CD4-positive, alpha-beta T cell (primary cell): Measurements from ENCODE around the gene CENPT. TPM values are rescaled to one million over a fixed set of nuclear protein-coding genes. Genes with fewer than 3 reads are reported as not detected.

Experiments
- ATAC-seq: fragments of 200-7000 bp; cut with Tn5 transposase; one replicate; pipeline ENCODE4 v1.10.0; 2022; ENCODE audit warnings: mild to moderate bottlenecking; ENCODE audit not compliant: poor library complexity
- CTCF ChIA-PET: fragments of 350-600 bp; sonication (Branson Sonifier 250); formaldehyde crosslinking; loops from one replicate; lab custom pipeline; 2021; ENCODE audit warnings: antibody characterized with exemption, inconsistent platforms; lab: Charles Lee
- POLR2A ChIA-PET: fragments of 350-600 bp; sonication (Branson Sonifier 250); formaldehyde crosslinking; loops from one replicate; lab custom pipeline; 2021; ENCODE audit warnings: antibody characterized with exemption, inconsistent platforms; lab: Charles Lee
- DNase-seq, 14 experiments: peaks; one replicate each; pipeline ENCODE4 v3.0.0-alpha.2; 2013 to 2020; ENCODE audit warnings: mixed read lengths in 2 of 14
- H3K27ac ChIP-seq, 2 donors: one replicate each; pipeline versions ENCODE4 v1.5.1 to v1.7.0; 2013; ENCODE audit warnings: low read length in 2 of 2, low read depth in 1 of 2, mild to moderate bottlenecking in 1 of 2
- H3K27me3 ChIP-seq, 2 experiments: 1 replicate in 1 of 2; 2 replicates in 1 of 2; pipeline versions ENCODE4 v1.6.1 to v1.7.0; 2013; ENCODE audit warnings: low read length in 2 of 2, control low read depth in 1 of 2, mild to moderate bottlenecking in 1 of 2, moderate library complexity in 1 of 2; ENCODE audit not compliant: insufficient read depth in 2 of 2, control insufficient read depth in 1 of 2
- H3K36me3 ChIP-seq: one replicate; pipeline ENCODE4 v1.6.1; 2013; ENCODE audit warnings: low read length, control low read depth; ENCODE audit not compliant: insufficient read depth
- H3K4me1 ChIP-seq: one replicate; pipeline ENCODE4 v1.6.1; 2013; ENCODE audit warnings: low read length, control low read depth; ENCODE audit not compliant: insufficient read depth
- H3K4me3 ChIP-seq: one replicate; pipeline ENCODE4 v1.5.1; 2013; ENCODE audit warnings: mild to moderate bottlenecking, low read length, moderate library complexity
- H3K9me3 ChIP-seq, 2 experiments: 1 replicate in 1 of 2; 2 replicates in 1 of 2; pipeline versions ENCODE4 v1.6.1 to v1.7.0; 2013; ENCODE audit warnings: low read length in 2 of 2, mild to moderate bottlenecking in 2 of 2, control low read depth in 1 of 2, moderate library complexity in 1 of 2; ENCODE audit not compliant: control insufficient read depth in 1 of 2, insufficient read depth in 1 of 2
- H3K27ac Mint-ChIP-seq: one replicate; pipeline ENCODE4 v1.8.0; 2020; ENCODE audit warnings: mixed read lengths
- H3K27me3 Mint-ChIP-seq: one replicate; pipeline ENCODE4 v1.8.0; 2021; ENCODE audit warnings: mixed read lengths
- H3K36me3 Mint-ChIP-seq: one replicate; pipeline ENCODE4 v1.8.0; 2021; ENCODE audit warnings: low read depth, mixed read lengths
- H3K4me1 Mint-ChIP-seq: one replicate; pipeline ENCODE4 v1.8.0; 2021; ENCODE audit warnings: low read depth, mixed read lengths
- H3K4me3 Mint-ChIP-seq: one replicate; pipeline ENCODE4 v1.8.0; 2020; ENCODE audit warnings: mild to moderate bottlenecking, mixed read lengths
- H3K9me3 Mint-ChIP-seq: one replicate; pipeline ENCODE4 v1.8.0; 2020; ENCODE audit warnings: mixed read lengths
- CTCF ChIP-seq: fragments of 200-600 bp; IDR thresholded peaks from one replicate; pipeline ENCODE4 v1.8.0; 2022; ENCODE audit warnings: antibody characterized with exemption, mild to moderate bottlenecking
- intact Hi-C, 2 experiments: fragments of 100-400 bp; cut with DNase I in 1 of 2; cut with micrococcal nuclease in 1 of 2; formaldehyde crosslinking; loops; one replicate each; pipeline versions ENCODE4 v1.15.1 to v1.9.0; 2023 to 2025; cut with DNase I, micrococcal nuclease
- total RNA-seq, 174 experiments: library from RNA in 2 of 174; stranded (reverse) in 2 of 174; gene quantifications; one replicate each; pipeline ENCODE4 v1.2.3 and lab custom pipeline; 2021 to 2026

CENPT gene
- total RNA-seq, 2 experiments from 2014 or later: 77.5 to 84.1 TPM

GRCh38 chr16:67888331-67888730, 40.8 kb upstream of the CENPT start:
- Mint-ChIP-seq H3K36me3 (peaks cover 34% of the 10 kb centered on the region), H3K4me3 (no peak overlapping the region), H3K9me3 (no peaks in the 10 kb centered on the region), H3K4me1 (peaks cover 8% of the 10 kb centered on the region), H3K27ac (no peak overlapping the region), H3K27me3 (no peaks in the 10 kb centered on the region)
- CTCF ChIA-PET: interaction anchor here (1.0 to 2.4 kb wide), 2 partner anchors 72 kb away, joined by 4 to 6 read pairs; no protein-coding TSS in a partner anchor
- DNase-seq (no peak), ATAC-seq (no peak)
- Histone ChIP-seq H3K27ac (no peak overlapping the region), H3K36me3 (peaks cover 28% of the 10 kb centered on the region), H3K4me3 (no peak overlapping the region), H3K4me1 (peaks cover under 1% of the 10 kb centered on the region), H3K9me3 (no peaks in the 10 kb centered on the region), H3K27me3 (no peaks in the 10 kb centered on the region)
- no peak for TF ChIP-seq CTCF
- POLR2A ChIA-PET: no interaction called here
- intact Hi-C loops: no loop called here

- no peaks in the 10 kb centered on the region for H3K9me3 Mint-ChIP-seq
- Histone ChIP-seq H3K4me3 (no peak overlapping the region), H3K9me3 (no peaks in the 10 kb centered on the region), H3K27me3 (no peaks in the 10 kb centered on the region), H3K27ac (no peak overlapping the region), H3K36me3 (peaks cover 48% of the 10 kb centered on the region), H3K4me1 (no peaks in the 10 kb centered on the region)
- peaks cover 48% of the 10 kb centered on the region for H3K36me3 Mint-ChIP-seq
- no peak overlapping the region for H3K4me3 Mint-ChIP-seq
- H3K27ac Mint-ChIP-seq: no peak overlapping the region
- intact Hi-C loops: no loop called here
- no peaks in the 10 kb centered on the region for H3K27me3 Mint-ChIP-seq
- TF ChIP-seq CTCF: no peak
- H3K4me1 Mint-ChIP-seq: no peaks in the 10 kb centered on the region
- DNase-seq: no peak
- POLR2A ChIA-PET: interaction anchor here (0.9 to 1.4 kb wide), 3 partner anchors 10 to 97 kb away, joined by 3 to 4 read pairs (median 4); no protein-coding TSS in a partner anchor
- CTCF ChIA-PET: interaction anchor here (1.2 kb wide), 1 partner anchor 70 kb away, joined by 5 read pairs; no protein-coding TSS in a partner anchor
- ATAC-seq: no peak
Observed at GRCh38 chr16:67886387-67886786, 38.9 kb upstream of the CENPT start.

GRCh38 chr16:67885976-67886375, 38.5 kb upstream of the CENPT start:
- intact Hi-C loops: no loop called here

More at GRCh38 chr16:67885976-67886375, 38.5 kb upstream of the CENPT start:
- no peak overlapping the region for H3K27ac ChIP-seq
- no peak for TF ChIP-seq CTCF
- ChIA-PET POLR2A (interaction anchor here (0.9 to 1.4 kb wide), 3 partner anchors 10 to 98 kb away, joined by 3 to 4 read pairs (median 4); no protein-coding TSS in a partner anchor), CTCF (interaction anchor here (1.2 kb wide), 1 partner anchor 69 kb away, joined by 5 read pairs; no protein-coding TSS in a partner anchor)
- ATAC-seq (no peak), DNase-seq (no peak)
- Mint-ChIP-seq H3K27me3 (no peaks in the 10 kb centered on the region), H3K4me1 (no peaks in the 10 kb centered on the region), H3K9me3 (no peaks in the 10 kb centered on the region), H3K36me3 (peaks cover 52% of the 10 kb centered on the region), H3K4me3 (no peak overlapping the region), H3K27ac (no peak overlapping the region)
- H3K4me3 ChIP-seq: no peak overlapping the region
- no peaks in the 10 kb centered on the region for H3K9me3 ChIP-seq
- peaks cover 52% of the 10 kb centered on the region for H3K36me3 ChIP-seq
- no peaks in the 10 kb centered on the region for H3K27me3 ChIP-seq
- no peaks in the 10 kb centered on the region for H3K4me1 ChIP-seq
